ENCODE data around the gene SART1.
"Not testable (repeated sequence)": the region's sequence is repeated elsewhere in the genome, so short reads cannot be mapped to it uniquely, and the experiment has no call there.

The SART1 gene

DNA sequence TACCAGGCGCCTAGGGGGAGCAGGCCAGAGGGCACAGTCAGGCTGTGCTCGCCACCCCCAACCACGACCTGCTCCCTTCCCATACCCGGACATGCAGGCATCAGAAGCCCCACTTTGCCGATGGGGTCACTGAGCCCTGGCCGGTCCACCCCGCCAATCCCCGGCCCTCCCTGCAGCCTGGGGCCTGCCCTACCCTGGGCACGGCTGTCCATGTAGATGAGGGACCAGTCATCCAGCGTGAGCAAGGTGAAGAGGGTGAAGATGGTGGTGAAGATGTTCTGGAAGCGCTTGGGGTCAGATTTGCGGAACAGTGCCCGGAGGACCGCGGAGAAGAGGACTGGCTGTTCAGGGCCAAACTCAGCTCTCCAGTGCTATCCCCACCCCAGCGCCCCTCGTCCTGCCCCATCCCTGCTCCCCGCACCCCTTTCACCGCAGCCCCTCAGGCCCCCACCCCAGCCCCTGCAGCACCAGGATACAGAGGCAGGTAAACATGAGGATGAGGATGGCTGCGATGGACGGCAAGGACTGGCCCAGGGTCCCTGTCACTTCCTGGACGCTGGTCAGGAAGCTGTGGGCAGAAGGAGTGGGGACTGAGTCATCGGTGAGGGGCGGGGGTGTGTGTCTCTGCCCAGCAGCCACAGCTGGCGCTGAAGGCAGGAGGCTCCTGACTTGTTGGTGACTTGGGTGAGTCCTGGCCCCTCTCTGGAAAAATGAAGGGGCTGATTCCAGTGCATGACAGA lies 59.3 kb downstream of the SART1 start:
- DNase-seq, result no peak

DNA sequence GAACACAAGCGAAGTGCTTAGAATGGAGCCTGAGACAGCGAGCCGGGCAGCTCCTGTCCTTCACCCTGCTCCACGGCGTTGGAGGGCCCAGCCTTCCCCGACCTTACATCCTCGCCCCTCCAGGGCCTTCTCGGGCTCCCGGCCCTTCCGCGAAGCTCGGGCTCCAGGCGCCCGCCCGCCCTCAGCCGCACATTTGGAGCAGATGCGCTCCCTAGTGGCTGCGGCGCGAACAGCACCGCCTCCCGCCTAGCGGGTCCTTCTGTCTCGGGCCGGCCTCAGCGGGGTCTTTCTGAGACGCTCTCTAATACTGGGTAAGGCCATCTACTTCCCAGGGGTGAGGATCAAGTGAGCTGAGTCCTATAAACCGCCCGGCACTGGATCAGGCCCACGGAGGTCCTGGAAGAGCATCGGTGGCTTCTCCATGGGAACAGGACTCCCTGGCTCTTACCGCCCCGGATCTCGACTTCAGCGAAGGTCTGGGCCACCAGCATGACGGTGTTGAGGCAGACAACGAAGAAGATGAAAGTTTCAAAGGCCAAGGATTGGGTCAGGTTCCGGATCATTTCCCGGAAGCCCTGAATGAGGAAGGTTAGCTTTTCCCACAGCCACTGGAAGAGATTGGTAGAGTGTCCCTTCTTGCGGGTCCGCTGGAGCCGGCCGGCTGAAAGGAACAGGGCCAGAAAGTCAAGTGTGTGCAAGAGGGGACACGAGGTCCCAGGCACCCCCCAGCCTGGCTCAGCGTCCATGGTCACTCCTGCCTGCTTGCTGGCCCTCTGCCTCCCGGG lies 61.1 kb downstream of the SART1 start:
- no peak for DNase-seq

- DNase-seq, result not testable (repeated sequence)
These were observed 61.6 kb downstream of the SART1 start for GRCh38 chr11:66023186-66023440.

DNA sequence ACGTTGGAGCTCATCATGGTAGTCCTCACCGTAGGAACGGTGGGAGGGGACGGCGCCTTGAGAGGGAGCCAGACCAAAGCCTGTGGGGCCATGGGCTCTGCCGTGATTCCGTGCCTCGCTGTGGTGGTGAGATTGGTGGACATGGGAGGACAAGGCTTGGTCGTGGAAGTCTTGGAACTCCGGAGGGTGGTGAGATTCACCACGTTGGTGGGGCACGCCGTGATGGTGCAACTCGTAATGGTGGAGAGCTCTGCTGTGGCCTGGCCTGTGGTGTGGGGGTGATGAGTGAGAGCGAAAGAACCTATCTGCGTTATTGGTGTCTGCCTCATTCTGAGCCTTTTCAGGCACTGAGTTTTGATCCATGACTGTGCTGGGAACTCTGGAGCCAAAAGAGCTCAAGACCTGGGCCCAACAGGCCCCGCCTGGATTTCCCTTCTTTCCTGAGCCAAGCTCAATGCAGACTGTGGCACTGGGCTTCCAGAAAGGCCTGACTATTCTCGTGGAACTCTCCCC lies 64.5 kb downstream of the SART1 start, which contains the start of gene CATSPER1:
Gene CATSPER1, minus strand, starts transcription at position 463 of the 513 bp plus-strand sequence. Its CDS starts 100 bp downstream, at position 363.
- DNase-seq, result no peak
